Measurements from ENCODE around the gene FLRT3.

The FLRT3 gene

DNA sequence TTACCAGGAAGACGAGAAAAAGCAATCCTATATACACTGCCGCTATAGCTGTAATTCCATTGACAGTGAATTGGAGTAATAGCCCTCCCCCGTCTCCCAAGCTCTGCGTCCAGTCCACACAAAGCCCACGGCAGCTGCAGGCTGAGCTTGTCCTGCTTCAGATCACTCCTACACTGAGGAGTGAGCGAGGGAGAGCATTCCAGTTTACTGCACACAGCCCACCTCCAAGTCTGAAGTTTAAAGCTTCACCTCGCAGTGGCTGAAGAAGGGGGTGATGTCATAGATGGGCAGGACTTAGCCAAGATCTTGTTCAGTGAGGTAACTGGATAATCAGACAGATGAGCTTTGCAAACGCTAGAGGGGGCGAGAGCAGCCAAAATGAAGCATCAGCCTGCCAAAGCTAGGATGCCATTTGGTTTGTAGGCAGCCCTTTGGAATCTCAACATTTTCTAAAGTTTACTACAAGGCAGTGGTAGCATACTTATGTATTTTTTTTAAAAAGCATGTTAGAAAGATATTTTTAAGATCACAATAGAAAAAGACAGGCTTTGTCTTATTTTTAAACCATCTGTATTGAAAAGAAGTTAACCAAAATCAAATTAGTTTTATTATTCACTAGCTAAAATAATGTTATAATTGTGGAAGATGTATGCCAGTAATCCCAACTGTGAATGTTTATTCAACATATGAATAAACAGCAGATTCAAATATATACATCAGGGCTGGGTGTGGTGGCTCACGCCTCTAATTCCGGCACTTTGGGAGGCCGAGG is at the start of gene FLRT3:
TSS of gene FLRT3 (minus strand) at position 213 of the 772 bp plus-strand sequence. CDS start 10,106 bp downstream, outside the sequence.
- peak; percentile 94 for DNase-seq

DNA sequence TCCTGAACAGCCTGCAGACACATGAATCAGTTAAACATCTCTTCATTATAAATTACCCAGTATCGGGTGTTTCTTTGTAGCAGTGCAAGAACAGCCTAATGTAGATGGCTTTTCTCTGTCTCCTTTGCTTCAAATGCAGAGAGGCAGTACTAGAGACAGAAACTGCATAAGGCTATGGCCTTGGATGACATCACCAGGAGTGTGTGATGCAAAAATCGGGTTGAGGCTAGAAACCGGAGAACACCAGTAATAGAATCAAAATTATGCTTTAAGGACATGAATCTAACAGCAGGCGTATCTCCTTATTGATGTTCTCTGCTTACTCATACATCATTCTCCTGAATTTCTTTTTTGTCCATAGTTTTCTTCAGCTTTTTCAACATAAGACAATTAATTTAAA is 49.3 kb upstream of the FLRT3 start:
- DNase-seq, result no peak

DNA sequence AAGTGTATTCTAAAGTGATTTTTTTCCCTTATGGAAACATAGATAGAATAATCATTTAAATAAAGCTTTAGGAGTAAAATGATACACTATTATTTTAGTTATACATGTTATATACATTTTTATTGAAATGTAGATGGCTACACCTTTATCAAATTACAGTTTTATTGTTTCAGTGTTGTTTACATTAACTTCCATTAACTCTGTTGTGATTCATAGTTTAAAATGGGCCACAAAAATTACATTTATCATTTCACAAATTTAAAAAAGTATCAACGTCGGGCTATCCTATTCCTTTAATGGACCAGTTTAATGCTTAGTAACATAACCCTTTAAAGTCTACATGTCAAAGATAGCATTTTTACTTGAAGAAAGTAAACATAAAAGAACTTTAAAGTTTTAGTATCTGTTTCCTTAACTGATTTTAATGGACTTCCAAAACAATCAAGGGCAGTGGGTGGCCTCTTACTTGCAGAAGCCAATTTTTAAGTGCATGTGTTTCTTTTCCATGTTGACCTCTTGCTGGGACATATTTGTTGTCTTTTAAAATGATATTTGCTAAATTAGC is 47.8 kb upstream of the FLRT3 start:
- no peak for DNase-seq

DNA sequence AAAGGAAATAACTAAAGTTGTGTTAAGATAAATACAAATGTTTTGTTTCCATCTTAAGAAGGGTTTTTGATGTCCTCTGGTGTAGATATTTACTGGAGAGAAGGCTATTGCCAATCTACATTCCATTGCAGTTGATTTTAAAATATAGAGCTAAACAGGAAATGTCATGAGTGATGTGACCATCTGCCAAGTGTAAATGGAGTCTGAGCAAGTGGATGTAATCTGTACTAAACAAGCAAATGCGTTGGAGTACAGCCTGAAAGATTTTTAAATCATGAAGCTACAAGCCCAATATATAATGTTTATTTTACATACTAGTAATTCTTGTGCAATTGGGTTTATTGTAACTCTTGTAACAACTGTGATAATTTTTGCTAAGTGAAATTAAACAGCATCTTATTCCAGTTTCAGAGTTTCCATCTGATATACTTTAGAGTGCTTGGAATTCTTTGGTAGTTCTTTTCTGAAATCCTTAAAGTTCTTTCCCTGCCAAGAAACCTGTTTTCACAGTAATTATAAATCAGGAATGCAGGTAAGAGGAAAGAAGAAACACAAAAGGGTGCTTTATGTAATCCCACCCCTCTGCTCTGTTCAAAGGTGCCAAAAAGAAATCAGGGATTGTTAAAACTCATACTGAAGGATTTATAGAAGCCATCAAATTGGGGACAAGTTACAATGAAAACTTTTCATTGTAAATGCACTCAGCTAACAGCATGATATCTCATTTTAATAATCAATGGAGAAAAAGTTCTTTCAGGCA is 47.2 kb upstream of the FLRT3 start:
- peak; percentile 58 for DNase-seq

DNA sequence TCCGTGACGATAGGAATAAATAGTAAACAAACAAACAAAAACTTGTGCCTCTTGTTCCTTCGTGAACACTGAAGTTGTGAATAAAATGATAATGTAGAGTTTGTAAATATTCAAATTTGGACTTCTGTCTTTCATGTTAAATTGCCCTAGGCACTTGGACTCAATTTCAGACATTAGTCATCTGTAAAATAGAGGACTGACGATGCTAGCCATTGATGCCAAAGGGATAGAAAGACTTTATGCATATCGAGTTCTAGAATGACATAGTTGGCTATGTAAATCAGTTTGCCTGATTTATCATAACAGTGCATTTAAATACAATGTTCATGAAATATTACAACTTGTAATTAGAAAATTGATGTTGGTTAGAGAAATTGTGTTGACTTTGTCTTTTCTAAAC is 45.9 kb upstream of the FLRT3 start:
- no peak for DNase-seq

GRCh38 chr20:14378326-14378725 is 40.9 kb upstream of the FLRT3 start:
- no peak for DNase-seq

DNA sequence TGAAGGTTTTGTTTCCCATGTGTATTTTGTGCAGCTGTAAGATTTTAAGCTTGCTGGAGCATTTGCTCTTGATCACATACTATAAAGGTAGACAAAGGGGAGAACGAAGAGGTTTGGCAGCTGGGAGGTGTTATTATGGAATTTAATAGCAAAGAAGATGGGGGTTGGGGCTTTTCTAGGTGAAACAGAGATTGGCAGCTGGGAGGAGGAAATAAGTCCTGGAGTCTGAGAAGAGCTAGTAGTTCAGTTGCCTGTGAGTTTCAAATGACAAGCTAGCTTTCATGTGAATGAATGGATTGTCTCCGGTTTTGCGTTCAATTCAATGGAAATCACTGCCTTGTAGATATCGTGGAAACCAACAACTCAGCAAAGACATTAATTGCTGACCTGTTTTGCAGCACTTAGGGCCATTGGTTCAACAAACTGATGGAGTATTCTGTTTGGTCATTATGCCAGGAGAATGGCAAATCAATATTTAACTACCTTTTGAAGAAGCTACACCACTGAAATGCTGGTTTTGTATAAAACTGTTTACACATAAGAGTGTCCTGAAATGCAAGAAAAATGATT is 38.1 kb upstream of the FLRT3 start:
- DNase-seq, result no peak

GRCh38 chr20:14374196-14374595 is 36.8 kb upstream of the FLRT3 start:
- no peak for DNase-seq

GRCh38 chr20:14361509-14362345 is 24.3 kb upstream of the FLRT3 start:
- no peak for DNase-seq

DNA sequence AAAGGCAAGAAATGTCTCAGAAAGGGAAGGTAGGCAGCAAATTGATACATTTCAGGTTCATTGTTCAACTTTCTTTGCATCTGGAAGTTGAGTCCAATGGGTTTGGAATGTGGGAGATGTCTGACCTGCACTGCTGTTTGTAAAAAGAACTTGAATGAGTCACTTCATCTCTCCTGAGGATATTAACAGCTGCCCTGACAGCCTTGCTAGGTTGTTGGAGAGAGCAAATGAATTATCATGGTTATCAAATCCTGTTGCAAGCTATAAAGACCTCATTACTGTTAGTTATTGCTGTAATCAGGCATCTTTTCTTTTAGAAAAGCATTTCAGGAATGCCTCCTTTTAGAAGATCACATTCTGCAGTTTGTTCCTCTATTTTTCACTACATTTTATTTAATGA is 23.0 kb upstream of the FLRT3 start:
- no peak for DNase-seq

- no peak for DNase-seq
Observed at GRCh38 chr20:14355791-14356190, 18.4 kb upstream of the FLRT3 start.

DNA sequence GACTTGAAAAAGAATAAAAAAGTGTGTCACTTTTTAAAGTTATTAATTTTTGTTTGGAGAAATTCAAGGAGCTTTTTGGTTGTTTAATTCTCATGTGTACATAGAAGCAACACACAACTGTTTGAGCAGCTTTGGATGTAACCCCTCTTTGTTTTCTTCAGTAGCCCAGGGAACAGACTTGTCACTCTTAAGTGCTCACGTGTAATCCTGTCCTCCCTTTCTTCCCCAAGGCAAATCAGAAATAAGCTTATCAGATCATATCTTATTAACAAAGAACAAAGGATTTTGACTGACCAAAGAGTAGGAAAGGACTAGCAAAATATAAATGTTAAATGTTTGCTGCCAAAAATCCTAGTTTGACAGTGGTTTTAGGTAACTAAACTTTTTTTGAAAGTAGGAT is 7.3 kb upstream of the FLRT3 start:
- DNase-seq, result no peak

GRCh38 chr20:14343491-14344065 is 6.2 kb upstream of the FLRT3 start:
- DNase-seq, result no peak

- no peak for DNase-seq
Observed at GRCh38 chr20:14342918-14343317, 5.5 kb upstream of the FLRT3 start.

DNA sequence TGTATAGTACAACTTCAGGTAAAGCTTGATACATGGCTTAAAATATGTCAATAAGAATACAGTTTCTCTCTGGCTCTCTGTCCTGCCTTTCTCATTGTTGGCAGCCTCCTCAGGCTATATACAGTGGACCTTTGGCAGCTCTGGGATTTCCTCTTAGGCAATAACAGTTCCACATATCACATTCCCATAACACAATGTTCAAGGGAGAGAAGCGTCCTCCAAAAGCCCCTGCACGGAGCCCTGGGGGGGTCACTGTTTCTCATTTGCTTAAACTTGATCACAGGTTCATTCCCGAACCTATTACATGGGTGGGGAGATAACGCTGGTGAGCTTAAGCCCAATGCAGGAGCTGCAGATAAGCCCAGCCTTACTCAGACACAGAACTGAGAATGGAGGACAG is 4.4 kb upstream of the FLRT3 start:
- DNase-seq, result no peak

DNA sequence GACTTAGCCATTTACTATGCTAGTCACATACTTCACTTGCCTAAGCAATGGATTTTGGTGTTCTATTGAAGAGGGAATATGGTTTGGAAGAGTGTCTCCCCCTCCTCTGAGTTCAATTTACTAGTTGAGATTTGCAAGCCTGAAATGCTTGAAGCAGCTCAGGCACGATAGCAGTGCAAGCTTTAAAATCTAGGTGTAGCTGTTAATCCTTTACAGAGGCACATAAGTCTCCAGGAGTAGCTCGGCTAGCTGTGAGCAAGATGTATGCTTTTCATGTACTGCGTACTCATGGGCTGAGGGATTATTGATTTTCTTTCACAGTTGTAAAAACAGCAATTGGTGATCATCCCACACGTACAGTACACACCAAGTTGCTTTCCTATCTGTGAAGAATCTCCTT is 726 bp downstream of the FLRT3 start:
- DNase-seq, result peak; percentile 10

DNA sequence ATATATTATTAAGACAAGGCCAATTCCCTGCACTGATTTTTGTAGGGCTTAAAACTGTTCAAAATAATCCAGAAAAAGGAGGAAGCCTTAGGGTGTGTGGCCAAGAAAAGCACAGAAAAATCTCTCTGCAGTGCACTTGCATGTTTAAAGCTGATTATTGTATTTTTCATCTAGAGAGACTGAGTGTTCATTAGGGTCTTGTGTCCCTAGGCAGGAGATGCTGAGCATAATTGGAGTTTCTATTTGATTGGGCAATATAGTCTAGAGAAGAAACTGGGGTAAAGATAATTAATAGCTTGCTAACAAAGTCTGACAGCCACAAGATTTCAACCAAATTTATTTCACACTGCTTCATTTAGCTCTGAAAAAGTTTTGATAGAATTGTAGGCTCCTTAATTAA is 2.4 kb downstream of the FLRT3 start:
- DNase-seq, result no peak

- peak; percentile 58 for DNase-seq
Observed at GRCh38 chr20:14334306-14334930, 3.0 kb downstream of the FLRT3 start.

DNA sequence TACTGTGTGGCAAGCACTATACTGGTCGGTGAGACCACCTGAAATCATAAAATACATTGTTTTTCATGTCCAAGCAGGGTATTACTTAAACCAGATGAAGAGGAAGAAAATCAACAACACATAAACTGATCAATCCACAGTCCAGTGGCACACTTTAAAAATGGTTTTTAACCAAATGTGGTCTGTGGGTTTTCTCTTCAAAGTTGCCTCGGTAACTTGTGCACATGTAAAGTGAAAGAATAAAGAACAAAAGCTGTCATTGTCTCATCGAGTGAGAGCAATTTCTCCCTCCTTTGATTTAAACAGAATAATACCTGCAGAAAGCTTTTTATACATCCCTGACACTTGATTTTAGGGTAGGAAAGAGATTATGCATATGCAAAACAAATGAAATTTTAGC is 3.7 kb downstream of the FLRT3 start:
- no peak for DNase-seq

- no peak for DNase-seq
Observed at GRCh38 chr20:14332866-14333265, 4.5 kb downstream of the FLRT3 start.

DNA sequence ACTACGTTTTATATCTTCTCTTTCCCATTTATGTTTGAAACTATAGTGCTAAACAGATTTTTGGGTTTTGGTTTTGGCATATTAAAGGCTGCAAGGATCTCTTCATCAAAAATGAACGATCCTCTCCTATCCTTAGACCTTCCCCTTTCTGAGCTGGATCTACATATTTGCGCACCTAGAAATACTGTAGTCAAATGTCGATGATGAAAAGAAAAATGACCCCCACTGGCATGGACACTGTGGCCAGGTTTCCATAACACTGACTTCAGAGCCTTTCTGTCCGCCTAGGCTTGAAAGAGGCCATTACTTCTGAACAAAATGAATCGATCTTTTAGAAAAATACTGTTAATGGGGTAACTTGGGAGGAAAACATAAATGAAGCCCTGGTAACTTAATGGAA is 5.8 kb downstream of the FLRT3 start:
- DNase-seq, result no peak

GRCh38 chr20:14319704-14320103 is 17.7 kb downstream of the FLRT3 start:
- DNase-seq, result no peak
